Spinal cord (tissue), 10 donors: ENCODE results near the gene CEACAM4. TPM values are rescaled to one million over a fixed set of nuclear protein-coding genes. Genes with fewer than 3 reads are reported as not detected.
"Not testable (repeated sequence)": the region's sequence is repeated elsewhere in the genome, so short reads cannot be mapped to it uniquely, and the experiment has no call there.

ENCODE experiments used
- DNase-seq, 6 donors: peaks; one replicate each; pipeline versions ENCODE4 v3.0.0 to v3.0.0-alpha.2; 2013 to 2015; ENCODE audit warnings: low spot score in 6 of 6, low read depth in 4 of 6
- H3K27ac ChIP-seq: one replicate; pipeline ENCODE4 v1.5.1; 2013; ENCODE audit warnings: low read depth, low read length, control low read depth
- H3K27me3 ChIP-seq: one replicate; pipeline ENCODE4 v1.6.1; 2013; ENCODE audit warnings: low read length; ENCODE audit not compliant: control insufficient read depth, insufficient read depth
- H3K36me3 ChIP-seq: one replicate; pipeline ENCODE4 v1.6.1; 2013; ENCODE audit warnings: low read length; ENCODE audit not compliant: control insufficient read depth, insufficient read depth
- H3K4me1 ChIP-seq: one replicate; pipeline ENCODE4 v1.6.1; 2013; ENCODE audit warnings: low read length; ENCODE audit not compliant: control insufficient read depth, insufficient read depth
- H3K4me3 ChIP-seq: one replicate; pipeline ENCODE4 v1.5.1; 2013; ENCODE audit warnings: low read depth, low read length, control low read depth
- H3K9me3 ChIP-seq: one replicate; pipeline ENCODE4 v1.6.1; 2013; ENCODE audit warnings: low read length; ENCODE audit not compliant: control insufficient read depth, insufficient read depth
- WGBS: methylation state at CpG from one replicate; pipeline ENCODE4 v1.1.5; 2013; ENCODE audit warnings: missing lambda C conversion rate; ENCODE audit not compliant: insufficient coverage; 5-methylcytosine and 5-hydroxymethylcytosine counted together
- long read RNA-seq, 4 donors: transcript quantifications; one replicate each; lab custom pipeline, GENCODE V29; 2026
- polyA plus RNA-seq, 2 donors: library from polyadenylated mRNA; unstranded; fragments of 120-200 nt; gene quantifications; one replicate each; pipeline ENCODE4 v1.2.1, GENCODE V29; 2013; ENCODE audit not compliant: insufficient read length in 2 of 2
- total RNA-seq, 2 donors: library from RNA; depleted of rRNA in 1 of 2; stranded (reverse); fragments of 120-200 nt in 1 of 2; fragments of >200 nt in 1 of 2; gene quantifications; one replicate each; pipeline versions ENCODE4 v1.2.3 to v1.2.4, GENCODE V29; 2013 to 2014
- donor health status: healthy.

Gene CEACAM4
- 1 to 10 TPM in 1 of 2 donors, under 1 TPM in 1; 0.17 to 1.1 TPM for total RNA-seq
- polyA plus RNA-seq, result not detected
- long read RNA-seq, donor 1, result 0 reads
- long read RNA-seq, donor 2, result 0 reads
- long read RNA-seq, donor 3, result 0 reads
- long read RNA-seq, donor 4, result 0 reads

- Histone ChIP-seq H3K27me3 (peaks cover 8% of the 10 kb centered on the region), H3K9me3 (no peaks in the 10 kb centered on the region), H3K4me3 (no peak within 1 kb of the TSS), H3K36me3 (no peaks in the 10 kb centered on the region), H3K4me1 (no peaks in the 10 kb centered on the region), H3K27ac (no peak within 1 kb of the TSS)
- DNase-seq, result no peak
- 36% methylated on average over 7 of the region's 7 CpGs for WGBS
Measured at GRCh38 chr19:41626877-41627276, at the start of gene CEACAM4. Gene CEACAM4, minus strand, starts transcription at chr19:41627074. Its CDS starts 111 bp downstream, at chr19:41626963.

DNA sequence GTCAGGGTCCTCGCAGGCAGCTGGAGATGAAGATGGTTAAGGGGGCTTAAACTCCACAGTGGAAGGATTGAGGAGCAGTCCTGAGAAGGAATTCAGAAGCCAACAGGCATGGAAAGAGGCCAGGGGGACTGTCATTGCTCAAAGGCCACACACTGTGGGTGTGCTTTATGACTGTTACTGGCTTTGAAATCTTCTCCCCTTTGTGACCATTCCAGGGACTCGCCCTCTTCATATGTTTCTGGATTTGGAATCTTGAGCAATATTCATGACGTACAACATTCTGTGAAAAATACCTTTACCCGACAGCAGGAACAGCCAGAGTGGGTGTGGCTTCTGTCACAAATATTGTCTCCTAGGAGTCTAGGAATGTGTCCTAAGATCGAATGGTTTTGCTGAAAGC lies 44.6 kb upstream of the CEACAM4 start:
- H3K36me3 ChIP-seq, result no peaks in the 10 kb centered on the region
- no peak for DNase-seq
- H3K9me3 ChIP-seq, result no peaks in the 10 kb centered on the region
- peaks cover 11% of the 10 kb centered on the region for H3K27me3 ChIP-seq
- no peaks in the 10 kb centered on the region for H3K4me1 ChIP-seq
- WGBS, result 66% methylated on average over 2 of the region's 5 CpGs
- no peak overlapping the region for H3K27ac ChIP-seq
- no peak overlapping the region for H3K4me3 ChIP-seq

- no peak for DNase-seq
- H3K4me1 ChIP-seq, result no peaks in the 10 kb centered on the region
- H3K36me3 ChIP-seq, result no peaks in the 10 kb centered on the region
- no peak overlapping the region for H3K27ac ChIP-seq
- no peak overlapping the region for H3K4me3 ChIP-seq
- no peaks in the 10 kb centered on the region for H3K9me3 ChIP-seq
- H3K27me3 ChIP-seq, result peaks cover 8% of the 10 kb centered on the region
Measured at GRCh38 chr19:41670755-41671154, 43.9 kb upstream of the CEACAM4 start.

DNA sequence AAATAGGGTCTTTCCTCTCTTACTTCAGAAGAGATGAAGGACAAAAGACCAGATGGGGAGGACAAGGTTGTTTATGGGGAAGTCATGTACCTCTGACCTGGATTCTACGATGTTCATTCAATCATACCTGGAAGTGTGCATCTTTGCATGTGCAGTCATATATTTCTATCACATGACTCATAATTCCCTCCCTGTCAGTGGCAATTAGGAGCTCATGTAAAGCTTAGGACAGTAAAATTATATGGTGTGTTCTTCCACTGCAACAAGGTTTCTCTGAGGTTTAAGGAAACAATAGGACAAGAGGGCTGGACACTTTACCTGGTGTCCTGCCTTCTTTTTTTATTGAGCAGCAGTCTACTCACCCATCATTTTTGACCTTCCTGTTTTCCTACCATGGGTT lies 41.4 kb upstream of the CEACAM4 start:
- no peak for DNase-seq
- Histone ChIP-seq H3K27ac (no peak overlapping the region), H3K4me1 (no peaks in the 10 kb centered on the region), H3K4me3 (no peak overlapping the region), H3K27me3 (peaks cover 5% of the 10 kb centered on the region), H3K36me3 (no peaks in the 10 kb centered on the region), H3K9me3 (no peaks in the 10 kb centered on the region)
- WGBS, result no CpG with 5 or more reads among the region's 1 CpG

GRCh38 chr19:41666075-41666474 lies 39.2 kb upstream of the CEACAM4 start:
- WGBS, result 67% methylated on average over 2 of the region's 2 CpGs
- no peaks in the 10 kb centered on the region for H3K4me1 ChIP-seq
- H3K36me3 ChIP-seq, result no peaks in the 10 kb centered on the region
- no peaks in the 10 kb centered on the region for H3K9me3 ChIP-seq
- H3K27ac ChIP-seq, result no peak overlapping the region
- no peak overlapping the region for H3K4me3 ChIP-seq
- DNase-seq, result no peak
- no peaks in the 10 kb centered on the region for H3K27me3 ChIP-seq

DNA sequence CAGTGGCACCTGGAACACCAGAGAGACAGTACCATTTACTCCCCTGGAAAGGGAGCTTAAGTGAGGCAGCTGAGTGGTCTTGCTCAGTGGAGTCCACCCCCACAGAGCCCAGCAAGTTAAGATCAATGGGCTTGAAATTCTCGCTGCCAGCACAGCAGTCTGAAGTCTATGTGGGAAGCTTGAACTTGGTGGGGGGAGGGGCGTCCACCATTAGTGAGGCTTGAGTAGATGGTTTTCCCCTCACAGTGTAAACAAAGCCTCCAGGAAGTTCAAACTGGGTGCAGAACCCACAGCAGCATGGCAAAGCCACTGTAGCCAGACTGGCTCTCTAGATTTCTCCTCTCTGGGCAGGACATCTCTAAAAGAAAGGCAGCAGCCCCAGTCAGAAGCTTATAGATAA lies 30.3 kb upstream of the CEACAM4 start:
- Histone ChIP-seq H3K36me3 (no peaks in the 10 kb centered on the region), H3K4me3 (no peak overlapping the region), H3K27ac (no peak overlapping the region), H3K4me1 (no peaks in the 10 kb centered on the region), H3K27me3 (no peaks in the 10 kb centered on the region), H3K9me3 (no peaks in the 10 kb centered on the region)
- no peak for DNase-seq
- 60% methylated on average over 1 of the region's 2 CpGs for WGBS

DNA sequence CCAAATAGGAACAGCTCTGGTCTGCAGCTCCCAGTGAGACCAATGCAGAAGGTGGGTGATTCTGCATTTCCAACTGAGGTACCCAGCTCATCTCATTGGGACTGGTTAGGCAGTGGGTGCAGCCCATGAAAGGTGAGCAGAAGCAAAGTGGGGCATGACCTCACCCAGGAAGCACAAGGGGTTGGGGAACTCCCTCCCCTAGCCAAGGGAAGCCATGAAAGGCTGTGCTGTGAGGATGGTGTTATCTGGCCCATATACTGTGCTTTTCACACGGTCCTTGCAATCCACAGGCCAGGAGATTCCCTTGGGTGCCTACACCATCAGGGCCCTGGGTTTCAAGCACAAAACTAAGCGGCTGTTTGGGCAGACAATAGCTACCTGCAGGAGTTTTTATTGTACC lies 29.9 kb upstream of the CEACAM4 start:
- not testable (repeated sequence) for H3K4me3 ChIP-seq, H3K27ac ChIP-seq, H3K9me3 ChIP-seq, H3K4me1 ChIP-seq, H3K36me3 ChIP-seq, H3K27me3 ChIP-seq, DNase-seq
- WGBS, result 50% methylated on average over 2 of the region's 2 CpGs

DNA sequence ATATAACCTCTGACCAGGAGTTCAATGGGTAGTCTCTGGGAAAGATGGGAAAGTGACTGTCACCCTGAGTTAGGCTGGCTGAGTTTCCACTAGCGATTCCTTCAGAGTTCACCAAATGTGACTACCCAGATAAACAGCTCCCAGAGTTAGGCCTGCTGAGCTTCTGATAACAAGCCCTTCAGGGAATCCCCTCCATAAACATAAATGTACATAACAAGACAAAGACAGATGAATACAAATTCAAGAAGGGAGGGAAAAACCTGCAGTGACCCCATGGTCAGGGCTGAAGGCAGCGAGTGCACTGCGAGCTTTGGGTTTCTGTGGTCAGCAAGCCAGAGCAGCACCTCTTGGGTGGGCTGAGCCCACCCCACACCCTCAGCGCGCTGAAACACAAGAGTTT lies 25.4 kb upstream of the CEACAM4 start:
- Histone ChIP-seq H3K4me1 (no peaks in the 10 kb centered on the region), H3K36me3 (no peaks in the 10 kb centered on the region), H3K27me3 (peaks cover 9% of the 10 kb centered on the region), H3K4me3 (no peak overlapping the region), H3K27ac (no peak overlapping the region), H3K9me3 (no peaks in the 10 kb centered on the region)
- whole genome bisulfite sequencing, result 80% methylated on average over 5 of the region's 5 CpGs
- no peak for DNase-seq

- DNase-seq, result no peak
- H3K9me3 ChIP-seq, result no peaks in the 10 kb centered on the region
- no peak overlapping the region for H3K4me3 ChIP-seq
- no peak overlapping the region for H3K27ac ChIP-seq
- H3K27me3 ChIP-seq, result peaks cover 9% of the 10 kb centered on the region
- WGBS, result 92% methylated on average over 2 of the region's 3 CpGs
- H3K36me3 ChIP-seq, result no peaks in the 10 kb centered on the region
- H3K4me1 ChIP-seq, result no peaks in the 10 kb centered on the region
Measured at GRCh38 chr19:41649827-41650226, 23.0 kb upstream of the CEACAM4 start.

DNA sequence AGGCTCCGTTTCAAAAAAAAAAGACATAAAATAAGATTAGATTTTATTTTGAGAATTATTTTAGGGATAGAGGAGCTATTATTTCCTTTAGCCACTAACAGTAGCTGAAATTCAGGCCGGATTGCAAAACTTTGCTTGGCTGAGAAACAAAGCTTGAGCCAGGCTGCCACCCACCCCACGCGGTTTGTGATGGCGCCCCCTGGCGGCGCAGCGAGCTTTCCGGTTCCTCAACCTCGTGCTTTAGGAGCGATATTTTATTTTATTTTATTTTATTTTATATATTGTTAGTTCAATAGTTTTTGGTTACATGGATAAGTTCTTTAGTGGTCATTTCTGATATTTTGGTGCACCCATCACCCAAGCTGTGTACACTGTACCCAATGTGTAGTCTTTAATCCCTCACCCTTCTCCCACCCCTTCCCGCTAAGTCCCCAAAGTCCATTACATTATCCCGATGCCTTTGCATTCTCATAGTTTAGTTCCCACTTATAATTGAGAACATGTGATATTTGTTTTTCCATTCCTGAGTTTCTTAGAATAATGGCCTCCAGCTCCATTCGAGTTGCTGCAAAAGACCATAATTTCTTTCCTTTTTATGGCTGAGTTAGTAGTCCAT lies 19.8 kb upstream of the CEACAM4 start:
- no peak for DNase-seq
- WGBS, result no CpG with 5 or more reads among the region's 14 CpGs

More for the DNA sequence above, 19.8 kb upstream of the CEACAM4 start:
- Histone ChIP-seq H3K4me3 (no peak overlapping the region), H3K27ac (no peak overlapping the region), H3K4me1 (no peaks in the 10 kb centered on the region), H3K27me3 (peaks cover 7% of the 10 kb centered on the region), H3K36me3 (no peaks in the 10 kb centered on the region), H3K9me3 (no peaks in the 10 kb centered on the region)
